Activated naive CD8-positive, alpha-beta T cell treated with anti-CD3 and anti-CD28 coated beads, Interleukin-2, amount 50 U/mL, for 16 hours (primary cell): Measurements from ENCODE around the gene SERPINB10.

Source experiments
- DNase-seq: peaks from one replicate; pipeline ENCODE4 v3.0.0-alpha.2; 2020; ENCODE audit warnings: low read depth, low spot score

The SERPINB10 gene

GRCh38 chr18:63980896-63981460 is 73.2 kb downstream of the SERPINB10 start:
- DNase-seq: no peak

DNA sequence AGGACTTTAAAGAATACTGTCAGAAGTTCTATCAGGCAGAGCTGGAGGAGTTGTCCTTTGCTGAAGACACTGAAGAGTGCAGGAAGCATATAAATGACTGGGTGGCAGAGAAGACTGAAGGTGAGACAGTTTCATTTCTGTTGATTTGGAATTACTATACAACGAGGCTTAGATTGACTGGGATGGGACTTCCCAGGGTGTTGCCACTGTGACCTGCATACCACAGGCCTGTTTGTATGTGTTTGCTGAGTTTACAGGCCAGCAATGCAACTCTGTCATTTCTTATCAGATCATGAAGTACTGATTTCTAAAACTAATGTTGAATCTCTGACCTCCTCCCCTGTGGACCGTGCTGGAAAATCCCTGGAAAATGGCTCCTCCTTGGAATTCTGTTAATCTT is 74.0 kb downstream of the SERPINB10 start:
- no peak for DNase-seq

GRCh38 chr18:63982361-63982760 is 74.6 kb downstream of the SERPINB10 start:
- no peak for DNase-seq
